Activated CD8-positive, alpha-beta memory T cell treated with anti-CD3 and anti-CD28 coated beads, Interleukin-2, amount 50 U/mL, for 24 hours (primary cell): Measurements from ENCODE around the gene GLRA3.
"Not testable (repeated sequence)": the region's sequence is repeated elsewhere in the genome, so short reads cannot be mapped to it uniquely, and the experiment has no call there.

Experiments used
- DNase-seq: peaks from one replicate; pipeline ENCODE4 v3.0.0-alpha.2; 2020; ENCODE audit errors: extremely low read depth

The GLRA3 gene

GRCh38 chr4:174714393-174715211 is 114.4 kb downstream of the GLRA3 start:
- DNase-seq = no peak

- DNase-seq = no peak
Measured at GRCh38 chr4:174713821-174714220, 115.2 kb downstream of the GLRA3 start.

- no peak for DNase-seq
Measured at GRCh38 chr4:174713181-174713580, 115.9 kb downstream of the GLRA3 start.

DNA sequence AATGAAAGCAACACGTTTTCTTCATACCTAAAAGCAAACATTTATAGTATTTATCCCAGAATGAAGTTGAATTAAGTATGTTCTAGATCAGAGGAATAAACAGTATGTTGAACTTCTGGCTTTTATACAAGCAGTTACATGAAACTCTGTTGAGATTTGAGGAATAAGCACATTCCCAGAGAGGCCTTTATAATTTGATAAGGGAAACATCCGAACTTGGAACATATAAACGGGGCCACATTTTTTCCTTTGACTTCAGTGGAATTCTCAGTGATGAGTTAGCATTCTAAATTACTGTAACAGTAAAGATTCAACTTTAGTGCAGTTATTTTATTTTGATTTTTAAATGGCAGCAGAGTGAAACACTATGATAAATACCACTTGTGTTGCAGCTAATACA is 119.5 kb downstream of the GLRA3 start:
- DNase-seq = no peak

DNA sequence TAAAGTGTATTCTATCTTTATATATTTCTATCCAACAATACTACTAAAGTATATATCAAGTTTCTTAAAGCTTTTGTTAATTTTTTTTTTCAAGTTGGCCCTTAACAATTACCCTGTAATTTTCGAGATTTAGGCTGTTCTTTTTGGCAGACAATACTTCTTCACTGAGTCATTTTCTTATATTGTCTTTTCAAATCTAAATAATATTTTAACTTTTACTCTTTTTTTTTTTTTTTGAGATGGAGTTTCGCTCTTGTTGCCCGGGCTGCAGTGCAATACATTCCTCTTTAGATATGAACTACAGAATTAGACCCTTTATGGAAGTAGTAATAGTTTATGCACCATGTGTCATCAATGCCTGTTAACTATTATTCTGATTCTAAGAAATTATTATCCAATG is 120.7 kb downstream of the GLRA3 start:
- no peak for DNase-seq

- no peak for DNase-seq
Measured at GRCh38 chr4:174707902-174708301, 121.1 kb downstream of the GLRA3 start.

DNA sequence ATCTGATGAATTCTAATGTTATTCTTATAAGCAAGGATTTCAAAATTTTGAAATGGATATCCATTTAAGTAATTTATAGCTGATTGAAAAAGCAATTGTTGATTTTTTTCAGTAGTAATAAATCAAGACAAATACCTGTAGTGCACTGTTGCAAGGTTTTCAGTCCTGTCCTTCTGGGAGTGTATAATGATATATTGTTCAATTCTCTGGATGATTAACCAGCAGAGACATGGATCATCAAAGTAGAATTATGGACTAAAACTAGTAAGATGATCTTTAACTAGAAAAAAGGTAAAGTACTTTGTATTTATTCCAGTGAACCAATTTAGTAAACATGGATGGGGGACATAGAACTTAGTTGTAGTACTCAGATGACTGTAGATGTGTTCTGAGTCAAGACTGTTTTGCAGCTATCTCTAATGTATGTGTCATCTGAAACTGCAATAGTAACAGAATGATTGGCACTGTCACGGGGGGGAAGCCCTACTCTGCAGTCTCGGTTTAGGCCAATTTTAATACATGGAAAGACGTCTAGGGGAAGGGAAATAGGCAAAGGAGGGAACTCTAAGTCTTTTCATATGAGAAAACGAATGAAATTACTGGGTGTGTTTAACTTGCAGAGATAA is 121.9 kb downstream of the GLRA3 start:
- DNase-seq = no peak

GRCh38 chr4:174702979-174703478 is 126.0 kb downstream of the GLRA3 start:
- DNase-seq = no peak

DNA sequence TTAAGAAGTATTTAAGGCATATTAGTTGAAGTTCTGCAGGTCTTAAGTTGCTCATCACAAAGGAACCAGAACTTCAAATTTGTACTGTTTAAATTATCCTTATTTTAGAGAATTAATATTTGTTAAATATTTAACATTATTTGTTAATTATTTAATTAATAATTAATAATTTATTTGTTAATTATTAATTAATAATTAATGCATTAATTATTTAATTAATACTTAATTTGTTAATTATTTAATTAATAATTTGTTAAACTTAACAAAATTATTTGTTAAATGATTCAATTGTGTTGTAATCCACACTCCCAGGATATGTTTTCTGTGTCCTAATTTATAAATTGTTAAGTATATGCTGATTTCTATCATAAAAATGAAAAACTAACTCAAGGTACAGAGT is 129.4 kb downstream of the GLRA3 start:
- DNase-seq = no peak

GRCh38 chr4:174697896-174698295 is 131.2 kb downstream of the GLRA3 start:
- DNase-seq = no peak

DNA sequence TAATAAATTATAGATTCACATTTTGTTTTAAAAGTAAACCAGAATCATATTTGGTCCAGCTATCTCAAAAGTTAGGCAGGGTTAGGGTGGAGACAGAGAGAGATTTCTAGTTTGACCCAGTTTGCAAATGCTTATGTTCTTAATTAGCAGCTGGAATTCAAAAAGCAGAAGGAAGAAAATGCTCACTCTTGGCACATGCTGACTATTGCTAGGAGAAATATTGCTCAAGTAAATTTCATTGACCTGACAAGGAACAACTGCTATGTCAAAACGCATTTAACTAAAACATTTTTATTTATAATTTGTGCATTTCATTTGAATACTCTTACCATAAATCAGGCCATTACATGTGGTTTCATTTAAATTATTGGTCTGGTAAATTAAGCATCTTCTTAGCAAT is 131.8 kb downstream of the GLRA3 start:
- no peak for DNase-seq

DNA sequence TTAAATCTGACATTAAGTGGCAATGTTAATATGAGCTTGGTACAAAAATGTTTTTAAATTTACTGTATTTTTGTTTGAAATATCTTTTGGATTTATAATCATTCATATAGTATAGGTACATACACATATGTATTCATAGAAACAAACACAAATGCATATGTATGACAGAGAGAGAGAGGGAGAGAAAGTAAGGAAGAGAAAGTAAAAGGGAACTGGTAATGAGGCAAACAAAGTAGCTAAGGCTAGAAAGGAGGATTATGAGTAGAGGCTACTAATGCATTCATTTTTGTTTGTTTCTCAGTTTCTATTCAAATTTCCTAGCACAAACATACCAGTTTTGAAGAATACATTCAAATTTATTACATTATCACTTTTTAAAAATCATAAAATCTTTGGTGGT is 132.4 kb downstream of the GLRA3 start:
- DNase-seq = no peak

DNA sequence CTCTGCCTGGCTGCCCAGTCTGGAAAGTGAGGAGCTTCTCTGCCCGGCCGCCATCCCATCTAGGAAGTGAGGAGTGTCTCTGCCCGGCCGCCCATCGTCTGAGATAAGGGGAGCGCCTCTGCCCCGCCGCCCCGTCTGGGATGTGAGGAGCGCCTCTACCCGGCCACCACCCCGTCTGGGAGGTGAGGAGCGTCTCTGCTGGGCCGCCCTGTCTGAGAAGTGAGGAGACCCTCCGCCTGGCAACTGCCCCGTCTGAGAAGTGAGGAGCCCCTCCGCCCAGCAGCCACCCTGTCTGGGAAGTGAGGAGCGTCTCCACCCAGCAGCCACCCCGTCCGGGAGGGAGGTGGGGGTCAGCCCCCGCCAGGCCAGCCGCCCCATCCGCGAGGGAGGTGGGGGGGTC is 137.2 kb downstream of the GLRA3 start:
- DNase-seq = not testable (repeated sequence)

DNA sequence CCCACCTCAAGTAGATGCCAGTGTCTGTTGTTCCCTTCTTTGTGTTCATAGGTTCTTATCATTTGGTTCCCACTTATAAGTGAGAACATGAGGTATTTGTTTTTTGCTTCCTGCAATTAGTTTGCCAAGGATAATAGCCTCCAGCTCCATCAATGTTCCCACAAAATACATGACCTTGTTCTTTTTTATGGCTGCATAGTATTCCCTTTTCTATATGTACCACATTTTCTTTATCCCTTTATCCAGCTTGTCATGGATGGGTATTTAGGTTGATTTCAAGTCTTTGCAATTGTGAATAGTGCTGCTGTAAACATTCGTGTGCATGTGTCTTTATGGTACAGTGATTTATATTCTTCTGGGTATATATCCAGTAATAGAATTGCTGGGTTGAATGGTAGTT is 138.4 kb downstream of the GLRA3 start:
- DNase-seq = no peak

- no peak for DNase-seq
Measured at GRCh38 chr4:174689618-174690017, 139.4 kb downstream of the GLRA3 start.

DNA sequence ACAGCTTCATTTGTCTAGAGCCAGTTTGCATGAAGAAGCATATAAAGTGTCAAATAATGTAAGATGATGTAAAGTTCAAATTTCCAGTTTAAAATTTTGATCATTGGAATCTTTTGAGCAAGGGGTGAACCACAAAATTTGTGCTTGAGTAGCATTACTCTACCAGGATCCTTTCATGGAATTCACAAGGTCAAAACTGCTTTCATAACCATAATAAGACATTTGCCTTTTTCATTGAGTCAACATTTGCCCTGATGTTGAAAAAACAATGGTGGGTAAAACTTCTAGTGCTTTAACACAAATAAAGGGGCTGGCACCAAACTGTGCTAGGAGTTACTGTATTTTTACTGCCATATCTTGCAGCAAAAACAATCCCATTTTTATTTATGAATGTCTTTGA is 142.2 kb downstream of the GLRA3 start:
- no peak for DNase-seq

DNA sequence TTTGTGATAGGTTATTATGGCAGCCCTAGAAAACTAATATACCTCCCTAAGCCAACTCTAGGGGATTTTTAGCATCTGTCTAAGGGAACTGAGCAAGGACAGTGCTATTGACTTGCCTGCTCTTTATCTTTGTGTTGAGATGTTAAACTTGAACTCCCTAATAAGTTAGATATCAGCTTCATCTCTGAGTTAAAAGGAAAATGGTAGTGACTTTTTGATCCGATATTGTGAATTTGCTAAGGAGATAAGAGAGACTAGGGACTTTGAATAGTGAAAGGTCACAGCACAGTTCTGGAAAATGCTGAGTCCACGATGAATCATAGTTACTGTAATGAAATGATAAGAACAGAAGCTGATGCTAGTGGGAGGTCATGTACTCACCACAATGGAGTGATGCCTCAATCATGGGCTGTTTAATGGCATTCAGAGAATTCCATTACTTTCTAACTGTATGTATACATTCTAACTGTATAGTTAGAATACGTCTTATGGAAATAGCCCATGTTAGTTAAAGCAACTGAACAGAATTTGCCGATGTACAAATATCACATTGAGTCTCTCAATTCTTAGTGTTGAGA is 147.2 kb downstream of the GLRA3 start:
- no peak for DNase-seq

DNA sequence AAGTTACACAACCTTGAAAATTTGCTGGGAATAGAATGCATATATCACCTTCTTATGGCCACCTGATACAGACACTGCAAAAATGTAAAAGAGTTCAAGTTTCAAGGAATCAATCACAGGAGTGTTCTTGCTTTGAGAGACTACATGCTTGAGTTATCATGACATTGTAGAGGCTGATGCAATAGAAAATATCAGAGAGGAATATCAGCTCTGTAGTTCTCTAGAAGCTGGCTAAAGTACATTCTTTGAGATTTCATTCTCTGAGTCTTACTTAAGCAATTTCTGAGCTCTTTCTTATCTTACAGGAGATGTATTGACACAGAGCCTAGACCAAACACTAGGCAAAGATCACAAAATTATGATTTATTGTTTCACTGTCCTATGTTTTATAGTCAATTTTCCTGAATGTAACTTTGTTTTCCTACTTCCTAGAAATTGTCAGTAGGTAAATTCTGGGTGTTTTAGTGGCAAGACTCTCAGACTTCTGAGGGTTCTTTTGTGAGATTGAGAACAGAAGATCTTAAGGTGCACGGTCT is 154.7 kb downstream of the GLRA3 start:
- no peak for DNase-seq

DNA sequence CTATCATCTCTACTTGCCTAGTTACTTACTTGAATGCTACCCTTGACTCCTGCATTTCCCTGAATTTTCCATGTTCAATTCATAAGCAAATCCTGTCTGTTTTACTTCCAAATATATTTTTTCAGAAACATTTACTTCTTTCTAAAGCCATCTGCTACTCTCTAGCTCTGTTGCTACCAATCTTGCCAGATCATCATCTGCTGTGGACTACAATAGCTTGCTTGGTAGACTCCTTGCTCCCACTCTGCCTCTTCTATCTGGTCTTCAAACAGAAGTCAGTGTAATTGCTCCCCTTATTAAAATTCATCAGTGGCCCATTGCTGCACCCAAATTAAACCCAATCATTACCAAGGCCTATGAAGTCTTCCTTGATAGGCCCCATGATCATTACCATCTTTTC is 155.2 kb downstream of the GLRA3 start:
- DNase-seq = no peak

DNA sequence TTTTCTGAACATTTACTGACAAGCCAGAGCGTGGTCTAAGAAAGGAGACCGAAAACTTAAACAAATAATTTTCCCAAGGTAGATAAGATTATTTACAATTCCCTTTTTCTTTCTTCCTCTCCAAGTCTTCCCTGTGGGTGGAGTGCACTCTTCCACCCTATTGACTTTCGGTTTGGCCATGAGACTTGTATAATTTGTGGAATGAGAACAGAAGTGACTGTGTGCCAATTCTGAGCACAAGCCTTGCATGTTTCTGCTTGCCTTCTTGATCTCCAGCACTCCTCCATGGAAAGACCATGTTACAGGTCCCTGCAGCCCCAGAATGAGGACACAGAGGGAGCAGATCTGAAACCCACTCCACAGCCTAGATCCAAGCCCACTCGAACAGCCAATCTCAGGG is 156.8 kb downstream of the GLRA3 start:
- DNase-seq = no peak

- DNase-seq = no peak
Measured at GRCh38 chr4:174669270-174669669, 159.8 kb downstream of the GLRA3 start.

DNA sequence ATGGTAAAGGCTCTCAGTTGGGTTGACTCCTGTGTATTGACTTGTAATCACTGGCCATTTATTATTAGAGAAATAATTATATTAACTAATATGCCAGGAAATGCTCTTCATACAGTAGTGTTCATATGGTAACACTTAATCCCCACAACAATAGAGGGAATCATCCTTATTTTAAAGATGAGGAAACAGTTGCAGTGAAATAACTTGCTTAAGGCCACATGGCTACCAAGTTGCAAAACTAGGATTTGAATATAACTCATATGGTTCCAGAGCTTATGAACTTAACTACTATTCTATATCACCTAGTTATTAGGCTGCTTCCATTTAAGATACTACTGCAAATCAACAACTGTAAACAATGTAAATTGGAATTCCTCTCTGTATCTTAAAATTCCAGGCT is 163.2 kb downstream of the GLRA3 start:
- DNase-seq = no peak

DNA sequence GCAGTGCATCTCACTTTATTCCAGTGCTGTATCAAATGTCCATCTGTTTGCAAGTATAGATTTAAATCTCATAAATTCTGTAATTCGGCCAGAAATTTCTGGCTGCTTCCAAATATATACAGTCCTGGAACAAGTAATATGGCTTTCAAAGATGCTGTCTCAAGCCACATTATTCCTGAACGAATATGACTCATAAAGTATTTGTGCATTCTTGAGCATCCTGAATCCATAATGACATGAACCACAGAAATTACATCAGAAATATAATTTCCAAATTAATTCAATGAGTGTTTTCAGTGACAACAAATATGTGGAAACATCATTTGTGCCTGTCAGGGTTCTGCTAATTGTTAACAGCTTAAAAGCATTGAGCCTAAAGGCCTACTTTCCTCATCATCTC is 165.8 kb downstream of the GLRA3 start:
- DNase-seq = no peak
